ENCODE data around the gene ZC3H15.

The ZC3H15 gene

DNA sequence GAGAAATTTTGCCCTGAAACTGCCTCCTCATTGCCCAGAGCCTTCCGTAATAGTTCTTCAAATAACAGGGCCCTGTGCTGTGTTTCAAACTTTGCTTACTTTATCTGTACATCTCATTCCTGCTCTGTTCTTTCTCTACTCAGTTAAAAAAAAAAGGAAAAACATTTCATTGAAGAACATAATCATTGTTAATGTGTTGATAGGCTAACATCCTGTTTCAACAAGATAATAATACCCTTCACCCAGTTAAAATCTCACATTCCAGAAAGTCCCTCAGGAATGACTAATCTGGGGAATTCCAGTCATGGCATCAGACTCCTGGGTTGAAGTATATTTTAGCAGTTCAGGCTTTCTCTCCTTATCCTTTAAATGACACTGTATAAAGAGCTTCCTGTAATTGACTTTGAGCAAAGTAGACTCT is 58.2 kb downstream of the ZC3H15 start:
- no peak for DNase-seq

DNA sequence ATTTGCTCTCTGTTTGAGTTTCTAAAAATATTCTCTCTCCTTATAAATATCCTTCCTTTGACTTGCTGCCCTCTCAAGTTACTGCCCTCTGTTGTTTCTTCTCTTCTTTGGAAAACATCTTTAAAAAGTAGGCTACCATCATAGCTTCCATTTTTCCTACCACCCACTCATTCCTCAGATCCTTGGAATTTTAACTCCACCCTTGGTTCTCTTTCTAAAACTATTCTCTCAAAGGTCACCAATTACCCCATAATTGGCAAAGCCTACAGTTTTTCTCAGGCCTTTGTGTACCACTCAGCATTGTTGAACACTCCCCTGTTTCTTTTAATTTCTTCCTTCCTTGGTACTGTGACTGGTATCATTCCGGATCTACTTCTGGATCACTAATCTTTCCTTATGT is 60.8 kb downstream of the ZC3H15 start:
- no peak for DNase-seq

DNA sequence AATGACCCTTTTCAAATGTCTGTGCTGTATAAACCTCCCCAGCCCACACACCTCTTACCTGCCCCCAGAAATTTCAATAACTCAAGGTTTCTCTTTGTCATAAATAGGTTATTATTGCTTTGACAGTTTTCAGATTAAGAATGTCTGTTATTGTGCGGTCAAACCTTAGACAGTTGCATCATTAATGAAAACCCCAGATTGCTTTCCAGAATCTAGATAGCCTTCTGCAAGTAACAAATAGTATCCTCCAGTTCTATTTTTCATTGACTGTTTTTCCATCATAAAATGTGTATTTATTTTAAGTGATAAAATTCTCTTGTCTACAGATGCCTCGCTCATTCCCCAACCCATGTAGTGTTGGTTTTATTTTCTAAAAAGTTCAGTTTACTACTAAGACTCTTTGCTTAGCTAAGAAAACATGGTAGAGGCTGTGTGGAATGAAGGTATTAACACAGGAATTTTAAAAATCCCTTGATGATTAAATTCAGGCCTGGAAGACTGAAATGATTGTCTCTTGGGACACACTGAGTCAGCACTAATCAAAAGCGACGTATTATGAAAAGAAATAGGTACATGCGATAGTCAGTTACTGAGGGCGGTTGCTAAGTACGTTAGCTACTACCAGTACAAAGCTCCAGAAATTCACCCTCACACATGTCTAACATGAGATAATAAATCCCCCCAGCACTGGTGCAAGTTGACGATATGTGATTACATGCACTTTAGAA is 65.4 kb downstream of the ZC3H15 start:
- no peak for DNase-seq

DNA sequence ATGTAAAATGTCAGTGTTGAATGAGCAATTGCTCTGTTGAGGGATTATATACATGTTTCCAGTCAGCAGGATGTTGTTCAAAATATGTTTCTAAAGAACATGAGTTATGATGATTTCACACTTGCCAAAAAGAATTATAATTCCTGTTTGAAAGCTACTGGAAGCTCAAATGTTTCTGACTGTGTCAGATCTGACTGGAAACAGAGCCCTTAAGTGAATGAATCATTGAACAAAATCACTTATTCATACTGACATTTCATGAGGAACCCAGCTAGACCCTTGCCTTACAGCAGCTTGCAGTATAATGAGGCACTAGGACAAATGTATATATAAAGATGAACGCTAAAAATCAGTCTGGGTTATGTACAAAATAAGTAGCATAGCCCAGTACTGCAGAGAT is 68.4 kb downstream of the ZC3H15 start:
- DNase-seq = no peak

DNA sequence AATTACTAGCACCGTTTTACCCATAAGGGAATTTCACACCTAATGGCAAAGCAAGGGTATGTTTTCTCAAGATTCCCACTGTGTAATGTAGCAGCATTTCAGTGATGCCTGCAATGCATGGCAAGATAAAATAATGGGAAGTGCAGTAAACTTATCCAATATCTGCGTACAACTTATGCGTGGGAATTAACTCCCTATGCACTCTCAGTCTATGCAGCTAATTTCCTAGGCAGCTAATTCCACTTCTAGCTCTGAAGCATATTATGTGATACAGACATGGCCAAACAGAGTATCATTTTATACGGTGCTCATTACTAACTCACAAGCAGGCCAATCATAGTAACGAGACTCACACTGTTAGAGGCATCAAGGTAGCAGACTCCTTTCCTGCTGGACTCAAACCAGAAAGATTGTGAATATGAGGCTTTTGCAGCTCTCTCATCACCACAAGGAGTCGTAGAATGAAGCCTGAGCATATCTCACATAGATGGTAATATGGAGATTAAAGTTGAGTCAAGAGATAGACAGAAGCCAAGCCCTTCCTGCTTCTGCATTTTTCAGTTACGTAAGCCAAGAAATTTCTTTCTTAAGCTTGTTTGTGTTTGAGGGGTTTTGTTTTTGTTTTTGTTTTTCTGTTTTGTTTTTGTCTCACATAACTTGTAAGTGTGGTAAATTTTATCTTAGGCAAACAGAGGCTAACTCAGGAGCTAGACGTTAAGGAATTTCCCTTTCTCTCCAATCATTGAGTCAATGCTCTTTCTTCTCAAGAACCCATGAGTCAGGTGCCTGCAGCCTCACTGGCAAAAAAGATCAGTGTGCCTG is 69.0 kb downstream of the ZC3H15 start:
- no peak for DNase-seq

DNA sequence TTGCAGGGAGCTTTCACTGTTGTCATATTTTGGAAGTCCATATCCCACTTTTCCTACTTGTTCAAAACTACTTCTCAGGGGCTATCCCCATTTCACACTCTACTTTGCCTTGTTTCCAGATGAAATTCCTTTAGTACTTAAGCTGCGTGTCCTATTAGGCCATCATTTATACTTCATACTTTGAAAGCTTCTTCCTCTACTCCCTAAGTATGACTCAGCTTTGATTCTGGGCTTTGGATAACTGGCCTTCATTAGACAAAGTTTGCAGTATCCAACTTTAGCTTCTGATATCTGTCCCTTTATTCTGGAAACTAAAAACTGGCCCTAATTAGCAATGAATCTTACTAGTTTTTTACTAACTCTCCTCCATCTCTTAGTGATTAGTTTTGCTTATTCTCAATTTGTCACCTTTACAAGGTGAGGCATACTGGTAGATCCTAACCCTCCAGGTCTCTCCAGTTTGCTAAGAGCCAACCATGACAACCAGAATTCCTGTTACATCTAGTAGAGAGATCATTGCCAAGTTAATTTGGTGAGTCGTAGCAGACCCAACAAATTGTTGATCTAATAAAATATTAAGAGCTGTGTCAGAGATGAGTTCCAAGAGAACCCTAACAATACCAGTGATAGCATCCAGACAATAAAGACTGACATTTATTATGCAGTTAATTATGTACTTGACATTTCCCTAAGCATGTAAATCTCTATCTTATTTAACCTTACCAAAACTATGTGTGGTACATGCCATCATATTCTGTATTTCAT is 72.6 kb downstream of the ZC3H15 start:
- DNase-seq = no peak

Measured in effector CD4-positive, alpha-beta T cell (primary cell).